PFSK-1 (cell line): Measurements from ENCODE around the gene SLAMF9.
A peak's percentile ranks its signal among the peaks of the same experiment; 100 is the strongest.

Source experiments
- FOXP2 ChIP-seq: optimal IDR thresholded peaks from 2 replicates; pipeline ENCODE3; 2011; ENCODE audit warnings: borderline replicate concordance, control low read depth, inconsistent platforms; ENCODE audit not compliant: insufficient read depth; ENCODE audit errors: extremely low read length, extremely low read depth
- POLR2AphosphoS5 ChIP-seq: IDR thresholded peaks from 2 replicates; pipeline ENCODE4 v1.6.1; 2012; ENCODE audit warnings: low read depth, mild to moderate bottlenecking, control low read depth, low read length, moderate library complexity
- REST ChIP-seq, 2 experiments: IDR thresholded peaks; 2 replicates each; pipeline versions ENCODE4 v1.6.1 to v1.8.0; 2011 to 2012; ENCODE audit warnings: low read depth in 2 of 2, low read length in 2 of 2, control low read depth in 1 of 2, inconsistent platforms in 1 of 2, mild to moderate bottlenecking in 1 of 2, moderate library complexity in 1 of 2; ENCODE audit not compliant: insufficient read depth in 1 of 2
- SIN3A ChIP-seq: IDR thresholded peaks from 2 replicates; pipeline ENCODE4 v1.6.1; 2012; ENCODE audit warnings: mild to moderate bottlenecking, low read length, moderate library complexity, borderline replicate concordance; ENCODE audit not compliant: insufficient read depth
- TAF1 ChIP-seq: IDR thresholded peaks from 2 replicates; pipeline ENCODE4 v1.6.1; 2012; ENCODE audit warnings: low read length, control low read depth, borderline replicate concordance; ENCODE audit not compliant: insufficient read depth

SLAMF9 gene

GRCh38 chr1:159937054-159937750 lies 16.8 kb downstream of the SLAMF9 start:
- no peak for TF ChIP-seq SIN3A
- TF ChIP-seq REST (IDR thresholded peaks at IDR 0.05; ENCODE audit: insufficient read depth in 1 of 2, low read depth in 2 of 2, low read length in 2 of 2), result no peak
- no peak for TF ChIP-seq FOXP2
- TF ChIP-seq TAF1, result no peak
- TF ChIP-seq POLR2AphosphoS5, result no peak

DNA sequence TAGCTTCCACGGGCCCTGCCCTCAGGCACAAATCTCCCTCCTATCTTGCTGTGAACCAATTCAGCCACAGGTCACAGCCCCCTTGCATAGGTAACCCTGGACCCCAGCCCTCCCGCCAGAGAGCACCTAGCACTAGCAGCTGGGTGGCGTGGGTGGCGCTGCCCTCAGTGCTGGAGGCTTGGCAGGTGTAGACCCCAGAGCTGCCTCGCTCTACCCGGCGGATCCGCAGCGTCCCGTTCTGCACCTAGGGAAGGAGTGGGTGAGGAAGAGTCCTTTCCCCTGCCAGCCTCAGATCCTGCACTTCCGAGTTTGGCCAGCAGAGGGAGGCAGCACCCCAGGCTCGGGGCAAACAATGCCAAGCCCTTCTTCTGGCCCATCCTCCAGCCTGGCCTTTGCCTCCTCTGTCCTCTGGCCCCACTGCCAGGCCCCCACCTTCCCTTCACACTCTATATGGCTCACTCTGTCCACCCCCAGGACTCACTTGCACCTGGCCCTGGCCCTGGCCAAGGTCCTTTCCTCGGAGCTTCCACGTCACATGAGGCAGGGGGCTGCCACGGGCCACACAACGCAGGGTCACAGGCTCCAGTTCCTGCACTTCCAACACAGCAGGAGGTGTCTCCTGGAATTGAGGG lies 17.6 kb downstream of the SLAMF9 start:
- TF ChIP-seq POLR2AphosphoS5 (no peak), TAF1 (no peak), FOXP2 (no peak)

DNA sequence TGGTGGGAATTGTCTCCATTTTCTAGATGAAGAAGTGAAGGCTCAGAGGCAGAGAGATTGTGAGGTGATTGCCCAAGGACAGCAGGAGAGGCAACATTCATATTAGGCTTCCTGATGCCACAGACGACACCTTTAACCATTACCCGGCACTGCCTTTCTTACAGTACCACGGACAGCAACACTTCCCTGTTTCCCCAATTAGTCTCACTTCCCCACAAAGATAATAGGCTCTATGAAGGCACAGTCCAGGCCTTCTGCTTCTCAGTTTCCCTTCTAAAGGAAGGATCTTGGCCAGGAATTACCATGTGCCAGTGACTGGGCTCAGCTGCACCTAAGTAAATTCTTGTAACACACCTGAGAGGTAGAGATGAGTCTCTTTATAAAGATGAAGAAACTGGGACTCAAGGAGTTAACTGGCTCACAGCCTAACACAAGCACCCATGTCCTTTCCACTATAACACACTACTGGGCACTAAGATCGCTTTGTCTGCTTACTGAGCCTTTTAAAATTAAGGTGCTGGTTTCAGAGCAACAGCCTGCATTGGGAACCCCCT lies 18.2 kb downstream of the SLAMF9 start:
- no peak for TF ChIP-seq FOXP2
- peak; percentile 68 to 91 for TF ChIP-seq REST (IDR thresholded peaks at IDR 0.05; ENCODE audit: insufficient read depth in 1 of 2, low read depth in 2 of 2, low read length in 2 of 2)

DNA sequence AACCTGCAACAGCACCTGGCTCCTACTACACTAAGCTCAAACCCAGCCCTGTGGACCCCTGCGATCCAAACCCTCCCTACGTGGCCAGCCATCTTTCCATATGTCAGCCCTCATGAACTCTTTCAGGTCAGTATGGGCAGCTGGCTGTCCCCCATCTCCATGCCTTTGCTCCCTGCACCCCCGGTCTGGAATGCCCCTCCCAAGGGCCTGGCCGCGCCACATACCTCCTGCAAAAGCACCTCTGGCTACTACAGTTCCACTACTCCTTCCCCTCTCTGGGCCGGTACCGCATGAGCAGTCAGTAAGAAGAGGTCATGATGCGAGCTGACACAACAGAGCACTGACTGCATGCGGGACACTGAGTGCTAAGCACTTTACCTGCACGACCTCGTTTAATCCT lies 18.7 kb downstream of the SLAMF9 start:
- TF ChIP-seq SIN3A (no peak), POLR2AphosphoS5 (no peak), FOXP2 (no peak), REST (IDR thresholded peaks at IDR 0.05; ENCODE audit: insufficient read depth in 1 of 2, low read depth in 2 of 2, low read length in 2 of 2) (no peak), TAF1 (no peak)

GRCh38 chr1:159934136-159935039 lies 19.6 kb downstream of the SLAMF9 start:
- TF ChIP-seq TAF1 (no peak), POLR2AphosphoS5 (no peak), FOXP2 (no peak), SIN3A (no peak), REST (IDR thresholded peaks at IDR 0.05; ENCODE audit: insufficient read depth in 1 of 2, low read depth in 2 of 2, low read length in 2 of 2) (no peak)
